DMS114 treated with DMSO at 0.1 percent for 48 hours (cell line): ENCODE results near the gene PRRX1.

Source experiments
- DNase-seq: peaks from one replicate; lab custom pipeline; 2025; ENCODE audit not compliant: unreplicated experiment; lab: John Stamatoyannopoulos, UW

The PRRX1 gene

DNA sequence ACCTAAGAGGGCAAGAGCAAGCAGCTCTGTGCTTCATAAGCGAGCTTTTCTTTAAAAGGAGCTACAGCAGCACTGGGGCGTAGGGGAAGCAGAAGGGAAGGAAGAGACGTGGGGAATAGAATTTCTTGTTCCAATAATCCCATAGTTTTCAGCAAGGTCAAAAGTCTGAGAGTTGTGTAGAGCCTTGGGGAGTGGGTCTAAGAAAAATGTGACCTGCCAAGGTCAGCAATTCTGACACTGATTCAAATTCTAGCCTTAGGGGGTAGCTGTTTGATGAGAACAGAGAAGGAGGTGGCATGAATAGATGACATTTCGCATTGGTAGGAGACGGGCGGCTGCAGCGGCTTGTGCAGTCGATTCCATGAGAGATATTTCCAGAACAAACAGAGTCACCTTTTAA lies 22.4 kb downstream of the PRRX1 start:
- no peak for DNase-seq

DNA sequence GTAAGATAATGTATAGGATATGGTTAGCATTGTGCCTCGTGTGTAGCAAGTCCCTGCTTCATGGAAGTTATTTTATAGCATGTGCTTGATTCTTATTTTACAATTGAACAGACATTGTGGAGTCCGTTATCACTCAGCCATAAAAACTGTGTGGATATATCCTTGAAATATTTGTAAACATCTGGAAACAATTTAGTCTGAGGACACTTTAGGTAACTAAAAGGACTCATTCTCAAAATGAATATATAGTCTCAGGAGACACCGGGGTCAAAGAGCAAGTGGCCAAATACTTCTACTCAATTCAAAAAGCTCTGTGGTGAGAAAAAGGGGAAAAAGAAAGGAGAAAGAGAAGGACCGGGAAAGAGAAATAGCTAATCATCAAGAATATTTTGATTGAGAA lies 23.7 kb downstream of the PRRX1 start:
- no peak for DNase-seq

DNA sequence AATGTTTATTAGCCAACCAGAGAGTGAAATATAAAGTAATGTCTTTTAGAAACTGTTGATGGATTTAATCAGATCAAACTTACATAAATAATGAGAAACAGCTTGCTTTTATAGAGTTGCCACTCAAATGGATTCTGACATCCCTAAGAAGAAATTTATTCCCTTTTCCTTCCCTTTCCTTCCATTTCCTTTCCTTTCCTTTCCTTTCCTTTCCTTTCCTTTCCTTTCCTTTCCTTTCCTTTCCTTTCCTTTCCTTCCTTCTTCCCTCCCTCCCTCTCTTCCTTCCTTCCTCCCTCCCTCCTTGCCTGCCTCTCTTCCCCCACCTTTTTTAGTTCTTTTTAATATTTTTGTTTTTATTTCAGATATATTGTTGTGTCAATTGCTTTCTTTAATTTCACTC lies 27.3 kb downstream of the PRRX1 start:
- no peak for DNase-seq

DNA sequence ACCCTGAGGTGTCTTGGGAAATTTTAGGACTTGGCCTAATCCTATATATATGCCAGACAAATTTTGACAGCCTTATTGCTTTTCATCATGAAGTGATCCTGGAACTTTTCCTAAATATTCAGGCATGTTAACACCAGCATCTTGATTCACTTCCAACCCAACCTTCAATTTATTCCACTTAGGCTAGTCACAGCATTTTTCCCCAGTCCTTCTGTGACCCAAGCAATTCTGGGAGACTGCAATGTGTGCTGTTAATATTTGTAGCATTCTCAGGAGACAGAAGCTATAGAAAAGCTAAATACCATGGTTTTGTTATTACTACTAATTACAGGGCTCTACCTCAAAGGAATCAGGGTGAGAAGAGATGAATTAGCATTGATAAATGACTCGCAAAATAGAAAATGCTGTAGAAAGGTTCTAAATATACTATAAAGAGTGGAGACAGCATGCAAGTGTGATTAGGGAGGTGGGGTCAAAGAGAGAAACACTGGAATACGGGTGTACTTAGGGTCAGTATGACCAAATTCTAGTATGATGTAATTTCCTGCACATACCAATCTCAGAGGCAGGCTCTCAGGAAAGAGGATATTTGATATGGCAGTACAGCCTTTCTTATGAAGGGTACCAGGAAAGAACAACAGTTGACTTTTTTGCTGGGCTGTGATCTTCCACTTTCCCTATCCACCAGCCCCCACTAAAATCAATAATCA lies 29.1 kb downstream of the PRRX1 start:
- DNase-seq: no peak

DNA sequence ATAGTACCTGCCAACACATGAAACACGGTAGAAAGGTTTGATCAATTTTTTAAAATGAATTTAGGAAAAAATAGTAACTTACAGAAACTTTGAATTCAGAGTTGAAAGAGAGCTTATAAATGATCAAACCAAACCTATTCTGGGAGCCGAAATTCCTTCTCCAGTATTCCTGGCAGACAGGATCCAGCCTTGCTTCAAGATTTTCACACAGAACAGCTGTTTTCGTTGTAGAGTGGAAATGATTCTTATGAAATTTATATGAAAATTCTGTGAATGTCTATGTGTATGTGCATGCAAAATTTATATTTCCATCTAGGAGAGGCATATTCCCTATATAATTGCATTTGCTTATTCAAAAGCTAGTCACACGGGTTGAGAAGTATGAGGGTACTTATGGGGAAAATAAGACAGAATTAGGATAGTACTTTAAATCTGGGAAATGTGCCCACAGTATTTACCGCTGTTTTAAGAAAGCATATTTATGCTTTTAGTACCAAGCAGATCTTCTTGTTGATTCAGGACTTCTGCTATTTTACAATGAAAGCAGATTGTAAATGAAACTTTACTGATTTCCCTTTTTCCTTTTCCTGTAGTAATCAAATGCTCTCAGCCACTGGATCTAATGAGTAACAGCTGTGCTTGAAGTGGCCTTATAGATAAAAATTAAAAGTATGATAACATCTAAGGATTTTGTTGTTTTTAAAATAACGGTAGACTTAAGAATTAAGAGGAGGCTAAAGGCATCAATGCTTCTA lies 30.4 kb downstream of the PRRX1 start:
- DNase-seq: no peak

DNA sequence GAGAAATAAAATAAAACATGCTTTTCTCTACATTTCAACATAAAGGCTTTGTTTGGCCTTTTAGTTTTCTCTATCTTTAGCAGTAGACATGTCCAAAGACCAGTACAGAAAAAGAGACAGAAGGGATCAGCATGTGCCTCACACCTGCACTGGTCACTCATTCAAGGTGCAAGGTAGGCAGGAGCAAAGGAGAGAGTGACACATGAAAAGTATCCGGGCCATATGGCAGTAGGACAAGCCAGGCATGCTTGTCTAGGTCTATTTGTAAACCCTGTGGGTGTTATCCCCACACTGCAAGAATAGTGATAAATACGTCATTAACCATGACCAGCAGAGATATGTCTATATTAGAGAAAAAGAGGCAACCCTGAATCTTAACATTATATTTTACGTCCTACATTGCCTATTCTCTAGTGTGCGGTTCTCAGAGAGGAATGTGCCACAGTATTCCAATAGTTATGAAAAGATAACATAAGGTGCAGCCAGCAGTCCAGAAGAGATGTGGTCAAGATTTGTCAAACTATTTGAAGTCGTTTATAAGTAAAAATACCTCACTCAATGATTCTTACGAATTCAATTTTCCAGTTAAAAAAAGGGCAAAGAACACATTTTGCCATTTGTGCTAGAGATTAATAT lies 32.1 kb downstream of the PRRX1 start:
- no peak for DNase-seq

DNA sequence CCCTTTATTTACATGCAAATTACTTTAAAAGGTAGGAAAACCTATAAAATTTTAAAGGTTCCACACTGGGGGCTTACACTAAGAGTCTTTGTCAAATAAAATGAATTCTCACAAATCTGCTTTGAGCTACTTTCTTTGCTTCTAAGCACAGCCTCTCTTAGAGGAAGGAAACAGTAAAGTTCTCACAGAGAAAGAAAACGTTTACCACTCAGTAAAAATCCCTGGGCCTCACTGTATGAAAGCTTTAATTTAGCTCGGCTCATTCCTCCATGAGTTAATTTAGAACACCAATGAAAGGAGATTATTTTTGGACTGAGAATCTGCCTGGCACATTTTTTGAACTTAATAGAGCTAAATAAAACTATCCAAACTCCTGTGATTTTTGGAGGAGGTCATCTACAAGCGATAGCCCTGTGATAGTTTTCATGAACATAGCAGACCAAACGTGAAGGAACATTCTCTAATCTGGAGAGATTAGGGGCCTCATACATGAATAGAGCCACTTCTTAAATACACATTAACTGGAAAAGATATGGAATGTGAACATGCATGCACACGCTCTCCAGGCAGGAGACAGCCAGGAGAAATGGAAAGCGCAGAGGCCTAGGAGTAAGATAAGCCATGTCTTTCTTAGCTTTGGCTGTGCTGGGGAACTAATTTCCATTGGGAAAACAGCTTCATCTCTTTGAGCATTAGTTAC lies 32.8 kb downstream of the PRRX1 start:
- no peak for DNase-seq

DNA sequence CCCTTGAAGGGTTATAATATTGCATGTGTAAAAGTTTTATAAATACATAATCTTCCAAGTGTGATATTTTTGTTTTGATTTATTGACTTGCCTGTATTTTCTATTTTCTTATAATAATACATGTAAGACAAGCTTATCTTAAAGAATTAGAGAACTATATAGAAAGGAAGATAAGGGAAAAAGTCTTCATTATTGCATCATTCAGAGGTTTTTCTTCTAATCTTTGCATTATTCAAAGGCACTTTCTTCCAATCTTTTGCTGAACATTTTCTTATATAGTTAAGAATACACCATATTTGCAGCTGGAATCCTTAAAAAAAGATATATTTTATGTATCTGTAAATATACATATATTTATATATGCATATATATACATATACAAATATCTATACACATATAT lies 33.4 kb downstream of the PRRX1 start:
- no peak for DNase-seq

DNA sequence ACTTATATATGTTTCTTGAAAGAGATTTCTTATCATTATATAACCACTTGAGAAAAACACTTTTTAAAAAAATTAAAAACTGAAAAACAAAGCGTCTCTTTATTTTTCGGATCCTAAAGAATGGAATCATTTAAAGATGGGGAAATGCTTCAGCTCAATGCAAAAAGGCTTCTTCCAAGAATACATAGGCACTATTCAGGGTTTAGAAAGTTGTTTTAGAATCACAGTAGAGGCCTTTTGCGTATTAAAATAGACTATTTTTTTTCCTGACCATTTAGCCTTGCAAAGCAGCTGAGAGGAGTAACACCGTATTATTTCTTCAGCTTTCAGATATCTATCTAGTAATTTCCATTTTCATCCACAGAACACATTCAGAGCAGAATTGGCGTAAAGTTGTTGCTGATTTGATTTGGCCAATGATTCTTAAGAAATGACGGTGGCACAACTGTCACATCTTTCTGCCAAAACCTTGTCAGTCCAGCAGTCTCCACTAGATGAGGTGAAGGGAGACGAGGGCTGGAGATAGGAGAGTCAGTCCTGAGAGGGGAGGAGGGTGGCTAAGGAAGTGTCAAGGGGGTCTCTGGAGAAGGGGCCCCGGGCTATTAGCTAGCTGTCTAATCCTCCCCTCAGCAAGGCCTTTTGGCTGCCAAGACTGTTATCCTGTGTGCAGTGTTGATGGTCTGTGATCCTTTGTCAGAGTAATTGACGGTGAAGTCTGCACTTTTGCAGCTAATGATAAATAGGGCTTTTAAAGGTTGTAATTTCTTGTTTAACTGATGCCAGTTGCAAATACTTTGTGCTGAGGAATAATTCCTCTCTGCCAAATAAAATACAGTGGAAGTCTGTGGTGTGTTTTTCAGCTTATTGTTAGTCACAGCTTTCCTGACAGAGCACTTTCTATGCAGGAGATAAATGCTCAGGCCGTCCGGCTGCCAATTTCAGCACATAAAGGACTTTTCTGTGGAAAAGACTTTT lies 34.7 kb downstream of the PRRX1 start:
- no peak for DNase-seq

DNA sequence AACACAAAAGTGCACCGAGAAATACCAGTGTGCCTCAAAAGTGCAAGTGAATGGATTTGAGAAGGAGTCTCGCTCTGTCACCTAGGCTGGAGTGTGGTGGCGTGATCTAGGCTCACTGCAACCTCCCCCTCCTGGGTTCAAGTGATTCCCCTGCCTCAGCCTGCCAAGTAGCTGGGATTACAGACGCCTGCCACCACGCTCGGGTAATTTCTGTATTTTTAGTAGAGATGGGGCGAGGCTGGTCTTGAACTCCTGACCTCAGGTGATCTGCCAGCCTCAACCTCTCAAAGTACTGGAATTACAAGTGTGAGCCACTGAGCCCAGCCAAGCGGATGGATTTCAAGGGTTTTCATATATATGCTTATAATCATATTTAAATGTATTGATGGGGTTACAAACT lies 35.8 kb downstream of the PRRX1 start:
- DNase-seq: no peak

DNA sequence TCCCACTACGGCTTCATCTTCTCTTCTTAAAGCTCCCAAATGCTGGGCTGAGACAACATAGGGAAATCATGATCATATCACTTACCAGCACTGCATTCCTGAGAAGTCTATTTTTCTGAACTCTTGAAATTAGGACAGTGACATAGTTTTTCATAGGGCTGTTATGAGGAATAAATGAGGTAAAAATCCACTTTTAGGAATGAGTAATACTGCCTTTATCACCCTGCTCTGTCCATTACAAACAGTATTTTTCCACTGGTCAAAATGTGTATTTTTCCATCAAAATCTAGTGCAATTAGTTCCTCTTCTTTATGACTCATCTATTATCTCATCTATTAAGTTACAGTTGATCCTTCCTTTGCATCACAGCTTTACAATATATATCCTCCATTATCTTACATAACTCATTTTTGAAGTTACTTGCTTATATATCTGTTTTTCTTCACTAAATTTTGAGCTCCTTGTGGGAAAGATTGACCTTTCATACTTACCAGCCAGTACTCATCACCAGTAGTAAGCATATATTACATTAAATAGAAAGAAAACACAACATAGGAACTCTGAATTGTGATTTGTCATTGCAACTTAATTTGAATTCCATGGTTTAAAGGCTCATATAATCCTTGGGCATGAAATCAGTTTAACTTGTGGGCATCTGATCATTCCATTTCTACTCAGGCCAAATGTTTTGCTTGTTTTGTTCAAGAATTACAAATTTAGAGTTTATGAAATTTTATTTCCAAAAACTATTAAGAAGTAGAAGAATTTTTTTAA lies 37.1 kb downstream of the PRRX1 start:
- DNase-seq: no peak

DNA sequence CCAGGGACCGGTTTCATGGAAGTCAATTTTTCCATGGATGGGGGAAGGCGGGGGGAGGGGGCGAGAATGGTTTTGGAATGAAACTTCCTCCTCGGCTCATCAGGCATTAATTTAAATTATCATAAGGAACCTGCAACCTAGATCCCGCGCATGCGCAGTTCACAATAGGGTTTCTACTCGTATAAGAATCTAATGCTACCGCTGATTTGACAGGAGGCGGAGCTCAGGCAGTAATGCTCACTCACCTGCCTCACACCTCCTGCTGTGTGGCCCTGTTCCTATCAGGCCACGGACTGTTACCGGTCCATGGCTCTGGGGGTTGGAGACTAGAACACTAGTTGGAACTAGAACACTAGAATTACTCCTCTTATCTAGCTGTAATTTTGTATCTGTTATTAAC lies 38.0 kb downstream of the PRRX1 start:
- no peak for DNase-seq

DNA sequence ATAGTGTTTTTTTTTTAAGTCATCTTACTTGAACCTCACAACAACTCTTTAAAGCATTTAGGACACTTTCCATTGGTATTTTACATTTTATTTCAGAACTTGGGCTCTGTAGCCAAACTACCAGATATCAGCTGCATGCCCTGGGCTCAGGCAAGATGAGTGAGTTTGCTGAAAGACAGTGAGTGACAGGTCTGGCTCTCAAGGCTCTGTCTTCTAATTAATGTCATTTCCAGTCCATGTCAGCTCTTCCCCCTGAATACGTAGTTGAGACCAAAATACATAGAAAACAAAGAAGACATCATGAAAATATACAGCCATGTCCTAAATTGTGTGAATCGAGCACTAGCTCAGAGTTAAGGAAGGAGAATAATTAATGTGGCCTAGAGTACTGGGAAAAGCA lies 39.7 kb downstream of the PRRX1 start:
- DNase-seq: no peak

DNA sequence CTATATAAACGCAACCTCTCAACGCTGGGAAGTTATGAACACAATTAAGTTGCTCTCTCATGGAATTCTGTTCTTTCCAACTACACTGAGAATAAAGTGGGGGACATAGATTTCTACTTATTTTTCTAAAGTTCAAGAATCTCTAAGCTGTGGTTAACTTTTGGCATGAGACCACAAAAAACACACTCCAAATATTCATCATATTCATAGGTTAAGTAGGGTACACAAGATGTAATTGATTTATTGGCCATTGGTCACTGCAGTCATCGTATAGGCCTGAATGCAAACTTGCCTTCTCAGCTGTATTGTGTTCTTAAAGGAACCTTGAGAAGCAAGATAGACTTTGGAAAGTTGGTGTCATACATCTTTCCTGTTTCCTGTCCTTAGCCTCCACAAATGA lies 40.3 kb downstream of the PRRX1 start:
- no peak for DNase-seq

DNA sequence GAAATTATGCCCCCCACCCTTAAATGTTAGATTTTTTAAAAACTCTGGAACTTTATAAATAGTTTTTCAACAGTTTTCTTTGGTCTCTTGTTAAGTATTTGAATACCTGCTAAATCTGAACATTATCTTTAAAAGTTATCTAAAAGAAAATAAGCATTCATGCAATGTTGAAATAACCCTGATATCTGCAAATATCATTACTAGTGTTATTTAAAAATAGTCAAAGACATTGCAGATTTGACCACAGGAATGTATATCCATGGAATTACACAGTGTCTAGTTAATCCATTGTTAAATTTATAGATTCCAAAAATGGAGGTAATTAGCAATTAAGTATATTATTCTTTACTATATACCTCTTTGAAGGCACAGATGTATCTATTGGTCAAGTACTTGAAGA lies 42.0 kb downstream of the PRRX1 start:
- no peak for DNase-seq

DNA sequence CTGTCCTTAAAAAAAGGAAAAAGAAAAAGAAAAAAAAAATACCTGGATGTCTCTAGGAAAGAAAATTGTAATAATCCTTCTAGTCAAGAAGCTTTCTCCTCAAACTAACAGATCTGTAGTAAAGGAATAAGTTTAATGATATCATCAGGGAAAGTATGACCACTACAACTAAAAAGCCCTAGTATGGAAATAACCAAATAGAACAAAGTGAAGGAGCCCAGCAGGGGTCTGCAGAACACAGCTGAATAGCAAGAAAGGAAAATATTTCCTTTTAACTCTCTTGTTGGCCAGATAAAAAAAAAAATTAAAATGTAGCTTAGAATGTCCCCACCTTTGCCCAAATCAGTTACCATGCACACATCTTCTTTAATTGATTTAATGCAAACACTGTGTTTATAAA lies 43.2 kb downstream of the PRRX1 start:
- no peak for DNase-seq

DNA sequence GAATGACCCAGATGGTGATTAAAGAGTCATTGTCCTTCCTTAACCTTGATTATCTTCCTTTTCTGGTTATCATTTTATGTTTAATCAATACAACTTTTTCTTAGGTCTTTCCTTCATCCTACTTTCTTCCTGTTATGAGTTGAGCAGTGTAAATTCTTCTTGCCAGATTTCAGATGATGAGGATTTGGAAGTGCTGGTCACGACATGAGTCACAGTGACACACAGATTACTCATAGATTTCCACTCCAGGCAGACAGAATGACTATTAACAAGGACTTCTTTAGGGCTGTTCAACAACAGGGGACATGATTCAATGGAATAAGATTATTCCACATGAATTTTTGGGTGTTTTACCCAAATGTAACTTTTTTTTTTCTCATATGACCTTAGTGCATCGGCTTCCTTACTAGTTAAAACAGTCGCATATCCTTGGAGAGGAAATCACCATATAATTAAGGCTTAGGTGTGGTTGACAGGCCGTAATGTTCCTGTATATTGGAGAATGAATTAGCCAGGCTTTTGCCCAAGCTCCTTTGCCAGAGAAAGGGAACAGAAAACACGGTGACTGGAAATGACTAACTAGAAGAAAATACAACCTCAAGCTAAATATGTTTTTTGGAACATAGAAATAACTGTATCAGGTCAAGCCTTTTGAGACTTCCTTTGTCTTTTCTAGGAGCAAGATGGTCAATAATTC lies 44.2 kb downstream of the PRRX1 start:
- DNase-seq: no peak

DNA sequence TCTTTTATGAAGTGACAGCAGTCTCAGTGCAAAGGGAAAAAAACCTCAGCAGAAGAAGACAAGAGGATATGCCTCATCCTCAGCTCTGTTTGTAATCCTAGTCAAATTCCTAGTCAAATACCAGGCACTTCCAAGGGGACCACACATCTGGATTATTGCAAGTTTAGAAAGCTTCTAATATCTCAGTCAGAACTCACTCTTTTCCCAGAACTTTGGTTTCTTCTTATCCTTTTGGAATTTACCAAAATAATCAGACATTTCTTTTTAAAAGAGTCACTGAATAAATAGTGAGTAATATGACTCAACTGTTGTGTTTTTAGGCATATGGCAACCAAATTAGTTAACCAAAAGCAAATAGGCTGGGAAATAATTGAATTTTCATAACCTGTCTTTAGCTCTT lies 47.8 kb downstream of the PRRX1 start:
- no peak for DNase-seq

DNA sequence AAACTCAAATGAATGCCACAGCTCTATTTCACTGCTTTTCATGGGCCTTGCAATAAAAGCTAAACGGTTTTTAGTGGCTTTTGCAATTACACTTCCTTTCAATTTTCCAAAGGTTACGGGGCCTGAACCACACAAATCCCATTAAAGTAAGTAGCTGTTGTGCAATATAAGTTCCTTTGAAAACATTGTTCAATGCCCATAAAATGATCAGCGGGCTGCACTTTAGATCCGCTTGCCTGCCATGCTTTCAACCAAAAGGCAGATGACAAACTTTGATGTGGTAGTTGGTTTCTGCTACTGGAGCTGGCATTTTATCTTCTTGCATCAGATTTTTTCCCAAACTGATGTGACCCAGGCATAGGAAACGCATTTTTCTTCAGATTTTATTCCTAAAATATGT lies 50.2 kb downstream of the PRRX1 start:
- DNase-seq: no peak
